DND-41 (cell line): ENCODE measurements around the gene KIFC3.

ENCODE experiments used
- CTCF ChIP-seq: IDR thresholded peaks from 2 replicates; pipeline ENCODE4 v1.5.1; 2012; ENCODE audit warnings: borderline replicate concordance, low read length, moderate library complexity, mild to moderate bottlenecking; ENCODE audit not compliant: poor library complexity, severe bottlenecking; ENCODE audit errors: extremely low read depth
- EZH2 ChIP-seq: IDR thresholded peaks from 3 replicates; pipeline ENCODE4 v1.6.1; 2012; ENCODE audit warnings: borderline replicate concordance, low read depth, mild to moderate bottlenecking, moderate library complexity, low read length, inconsistent platforms; ENCODE audit not compliant: severe bottlenecking

- TF ChIP-seq CTCF (no peak), EZH2 (no peak)
Measured at GRCh38 chr16:57842601-57843000, 40.3 kb upstream of the KIFC3 start.
